Loucy (cell line): ENCODE measurements around the gene JPH3.

Source experiments
- EZH2phosphoT487 ChIP-seq: fragments of 200-600 bp; IDR thresholded peaks from 2 replicates; pipeline ENCODE4 v1.6.1; 2018; ENCODE audit warnings: antibody characterized with exemption, mild to moderate bottlenecking, moderate library complexity, borderline replicate concordance
- TF ChIP-seq, protein P1 (sequence below): fragments of 200-600 bp; sonication (generic); conservative IDR thresholded peaks from 2 replicates; pipeline ENCODE4 v1.5.1; 2014; ENCODE audit warnings: mild to moderate bottlenecking, antibody characterized with exemption, low read length

DNA sequence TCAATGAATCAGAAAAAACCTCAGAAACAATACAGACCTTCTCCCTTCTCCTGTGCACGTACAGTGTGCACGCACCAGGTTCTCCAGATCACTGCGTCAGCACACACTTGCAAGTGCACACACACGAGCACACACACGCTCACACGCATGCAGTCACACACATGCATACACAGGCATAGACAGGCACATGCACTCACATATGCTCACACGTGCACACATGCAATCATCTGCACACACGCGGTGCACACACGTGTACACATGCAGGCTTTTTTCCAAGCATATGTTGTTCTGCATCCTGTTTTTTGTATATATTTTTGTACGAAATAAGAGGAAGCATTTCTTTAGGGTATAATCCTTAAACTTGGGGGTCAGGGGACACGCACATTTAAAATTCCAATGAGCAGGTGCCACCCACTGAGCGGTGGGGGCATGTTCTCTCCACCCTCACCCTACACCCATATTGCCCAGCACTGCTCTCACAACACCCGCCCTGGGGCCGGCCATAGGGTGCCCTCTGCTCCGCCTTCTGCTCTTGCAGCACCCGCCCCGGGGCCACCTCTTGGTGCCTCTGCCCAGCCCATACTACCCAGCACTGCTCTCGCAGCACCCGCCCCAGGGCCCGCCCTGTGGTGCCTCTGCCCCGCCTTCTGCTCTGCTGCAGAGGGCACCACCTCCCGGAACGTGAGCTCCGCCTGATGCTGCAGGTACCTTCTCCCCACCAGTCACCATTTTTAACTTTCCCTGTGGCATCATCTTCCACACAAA, 142.6 kb downstream of the JPH3 start:
- TF ChIP-seq, protein P1, sequence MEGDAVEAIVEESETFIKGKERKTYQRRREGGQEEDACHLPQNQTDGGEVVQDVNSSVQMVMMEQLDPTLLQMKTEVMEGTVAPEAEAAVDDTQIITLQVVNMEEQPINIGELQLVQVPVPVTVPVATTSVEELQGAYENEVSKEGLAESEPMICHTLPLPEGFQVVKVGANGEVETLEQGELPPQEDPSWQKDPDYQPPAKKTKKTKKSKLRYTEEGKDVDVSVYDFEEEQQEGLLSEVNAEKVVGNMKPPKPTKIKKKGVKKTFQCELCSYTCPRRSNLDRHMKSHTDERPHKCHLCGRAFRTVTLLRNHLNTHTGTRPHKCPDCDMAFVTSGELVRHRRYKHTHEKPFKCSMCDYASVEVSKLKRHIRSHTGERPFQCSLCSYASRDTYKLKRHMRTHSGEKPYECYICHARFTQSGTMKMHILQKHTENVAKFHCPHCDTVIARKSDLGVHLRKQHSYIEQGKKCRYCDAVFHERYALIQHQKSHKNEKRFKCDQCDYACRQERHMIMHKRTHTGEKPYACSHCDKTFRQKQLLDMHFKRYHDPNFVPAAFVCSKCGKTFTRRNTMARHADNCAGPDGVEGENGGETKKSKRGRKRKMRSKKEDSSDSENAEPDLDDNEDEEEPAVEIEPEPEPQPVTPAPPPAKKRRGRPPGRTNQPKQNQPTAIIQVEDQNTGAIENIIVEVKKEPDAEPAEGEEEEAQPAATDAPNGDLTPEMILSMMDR: no peak
- TF ChIP-seq EZH2phosphoT487: no peak
